Transverse colon (tissue), 4 donors: ENCODE data around the gene TBL1X.

Experiments used
- EP300 ChIP-seq: sonication (generic); formaldehyde crosslinking; IDR thresholded peaks from one replicate; pipeline ENCODE4 v1.6.1; 2017; ENCODE audit warnings: antibody characterized with exemption, low read depth
- POLR2A ChIP-seq: fragments of 450-650 bp; IDR thresholded peaks from one replicate; pipeline ENCODE4 v1.6.1; 2016; ENCODE audit warnings: antibody characterized with exemption, mild to moderate bottlenecking, moderate library complexity
- POLR2AphosphoS5 ChIP-seq, 3 donors: sonication (generic); formaldehyde crosslinking; IDR thresholded peaks; one replicate each; pipeline ENCODE4 v1.6.1; 2016; ENCODE audit warnings: antibody characterized with exemption in 3 of 3
- TF ChIP-seq, protein P1 (sequence below), 5 experiments: fragments of 200-600 bp in 3 of 5; fragments of 450-650 bp in 2 of 5; sonication (generic) in 3 of 5; IDR thresholded peaks; 1 replicate in 2 of 5; 2 replicates in 3 of 5; pipeline ENCODE4 v1.5.1; 2016 to 2017; ENCODE audit warnings: antibody characterized with exemption in 5 of 5, inconsistent platforms in 3 of 5, mild to moderate bottlenecking in 2 of 5, moderate library complexity in 1 of 5

DNA sequence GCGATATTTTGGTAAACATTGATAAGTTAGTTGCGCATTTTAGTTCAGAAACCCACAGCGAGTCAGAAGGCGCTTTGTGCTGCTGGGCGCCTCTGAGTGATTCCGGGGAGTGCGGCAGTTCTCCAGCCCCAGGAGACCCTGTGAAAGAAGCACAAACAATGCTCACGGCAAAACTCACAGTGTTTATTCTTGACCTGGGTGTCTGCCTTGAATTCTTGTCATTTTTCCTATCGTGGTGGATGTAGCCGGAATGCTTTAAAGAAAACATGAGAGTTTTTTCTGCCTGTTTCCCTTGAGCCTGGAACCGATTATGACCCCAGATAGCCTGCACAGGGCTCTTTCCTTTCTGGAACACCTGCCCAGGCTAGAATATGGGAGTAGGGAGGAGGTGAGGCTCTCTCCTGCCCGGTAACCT lies 6.7 kb downstream of the TBL1X start:
- TF ChIP-seq, protein P1, sequence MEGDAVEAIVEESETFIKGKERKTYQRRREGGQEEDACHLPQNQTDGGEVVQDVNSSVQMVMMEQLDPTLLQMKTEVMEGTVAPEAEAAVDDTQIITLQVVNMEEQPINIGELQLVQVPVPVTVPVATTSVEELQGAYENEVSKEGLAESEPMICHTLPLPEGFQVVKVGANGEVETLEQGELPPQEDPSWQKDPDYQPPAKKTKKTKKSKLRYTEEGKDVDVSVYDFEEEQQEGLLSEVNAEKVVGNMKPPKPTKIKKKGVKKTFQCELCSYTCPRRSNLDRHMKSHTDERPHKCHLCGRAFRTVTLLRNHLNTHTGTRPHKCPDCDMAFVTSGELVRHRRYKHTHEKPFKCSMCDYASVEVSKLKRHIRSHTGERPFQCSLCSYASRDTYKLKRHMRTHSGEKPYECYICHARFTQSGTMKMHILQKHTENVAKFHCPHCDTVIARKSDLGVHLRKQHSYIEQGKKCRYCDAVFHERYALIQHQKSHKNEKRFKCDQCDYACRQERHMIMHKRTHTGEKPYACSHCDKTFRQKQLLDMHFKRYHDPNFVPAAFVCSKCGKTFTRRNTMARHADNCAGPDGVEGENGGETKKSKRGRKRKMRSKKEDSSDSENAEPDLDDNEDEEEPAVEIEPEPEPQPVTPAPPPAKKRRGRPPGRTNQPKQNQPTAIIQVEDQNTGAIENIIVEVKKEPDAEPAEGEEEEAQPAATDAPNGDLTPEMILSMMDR (IDR thresholded peaks at IDR 0.05) = no peak
- no peak for TF ChIP-seq POLR2A
- no peak for TF ChIP-seq EP300
- no peak for TF ChIP-seq POLR2AphosphoS5 (IDR thresholded peaks at IDR 0.05)
